Neural cell (in vitro differentiated cells): ENCODE measurements around the gene CABP7. TPM values are rescaled to one million over a fixed set of nuclear protein-coding genes. Genes with fewer than 3 reads are reported as not detected.

Experiments
- H2AFZ ChIP-seq: fragments of 200-600, 300-800 bp; sonication (generic), shearing (Covaris generic); 2 replicates; pipeline ENCODE4 v1.6.0; 2014; ENCODE audit warnings: low read depth, mild to moderate bottlenecking, antibody characterized with exemption, low read length, moderate library complexity
- H3F3A ChIP-seq: fragments of 200-600 bp; shearing (Covaris generic); 2 replicates; pipeline ENCODE4 v1.6.1; 2016; ENCODE audit warnings: mild to moderate bottlenecking, moderate library complexity, mixed read lengths, antibody characterized with exemption, low read length; ENCODE audit not compliant: insufficient read depth, poor library complexity, severe bottlenecking
- H3K27ac ChIP-seq: fragments of 200-600, 300-800 bp; sonication (generic), shearing (Covaris generic); 2 replicates; pipeline ENCODE4 v1.5.1; 2014; ENCODE audit warnings: mild to moderate bottlenecking, low read length, moderate library complexity
- H3K27me3 ChIP-seq: fragments of 300-800, 200-600 bp; sonication (generic), shearing (Covaris generic); 2 replicates; pipeline ENCODE4 v1.6.0; 2014; ENCODE audit warnings: mild to moderate bottlenecking, low read depth, low read length, moderate library complexity; ENCODE audit not compliant: insufficient read depth
- H3K36me3 ChIP-seq: fragments of 300-800, 200-600 bp; sonication (generic), shearing (Covaris generic); 2 replicates; pipeline ENCODE4 v1.5.1; 2014; ENCODE audit warnings: mild to moderate bottlenecking, antibody characterized with exemption, low read length, moderate library complexity; ENCODE audit not compliant: insufficient read depth
- H3K4me2 ChIP-seq: fragments of 300-800, 200-600 bp; sonication (generic), shearing (Covaris generic); 2 replicates; pipeline ENCODE4 v1.6.0; 2014; ENCODE audit warnings: mild to moderate bottlenecking, low read length
- H3K4me3 ChIP-seq: fragments of 300-800, 200-600 bp; sonication (generic), shearing (Covaris generic); 2 replicates; pipeline ENCODE4 v1.5.1; 2014; ENCODE audit warnings: mild to moderate bottlenecking, low read length, moderate library complexity
- H3K79me2 ChIP-seq: fragments of 200-600 bp; shearing (Covaris generic); replicated peaks from 2 replicates; pipeline ENCODE4 v1.6.0; 2014; ENCODE audit warnings: mild to moderate bottlenecking, low read length, moderate library complexity; ENCODE audit not compliant: insufficient read depth
- H3K9ac ChIP-seq: fragments of 300-800, 200-600 bp; sonication (generic), shearing (Covaris generic); 2 replicates; pipeline ENCODE4 v1.6.1; 2016; ENCODE audit warnings: mild to moderate bottlenecking, low read length, mixed read lengths
- H3K9me2 ChIP-seq: fragments of 200-600 bp; shearing (Covaris generic); 2 replicates; pipeline ENCODE4 v1.6.1; 2016; ENCODE audit warnings: mild to moderate bottlenecking, low read length, mixed read lengths; ENCODE audit not compliant: insufficient read depth
- H3K9me3 ChIP-seq: fragments of 200-600, 300-800 bp; sonication (generic), shearing (Covaris generic); 2 replicates; pipeline ENCODE4 v1.6.1; 2016; ENCODE audit warnings: mild to moderate bottlenecking, mixed run types, low read length, moderate library complexity, mixed read lengths
- H4K20me1 ChIP-seq: fragments of 200-600 bp; shearing (Covaris generic); 2 replicates; pipeline ENCODE4 v1.6.1; 2016; ENCODE audit warnings: mild to moderate bottlenecking, mixed run types; ENCODE audit not compliant: insufficient read depth
- EP300 ChIP-seq: fragments of 450-650 bp; conservative IDR thresholded peaks from 2 replicates; pipeline ENCODE4 v1.6.1; 2014; ENCODE audit warnings: antibody characterized with exemption, mild to moderate bottlenecking, moderate library complexity; ENCODE audit not compliant: poor library complexity, severe bottlenecking
- EZH2 ChIP-seq: fragments of 200-600, 300-800 bp; shearing (Covaris generic), sonication (generic); IDR thresholded peaks from 2 replicates; pipeline ENCODE4 v1.6.1; 2014; ENCODE audit warnings: antibody characterized with exemption, low read length, borderline replicate concordance, mild to moderate bottlenecking; ENCODE audit not compliant: insufficient read depth, poor library complexity, severe bottlenecking
- MXI1 ChIP-seq: fragments of 450-650 bp; conservative IDR thresholded peaks from 2 replicates; pipeline ENCODE4 v1.6.1; 2014; ENCODE audit warnings: antibody characterized with exemption, mild to moderate bottlenecking; ENCODE audit not compliant: poor library complexity, severe bottlenecking
- POLR2AphosphoS5 ChIP-seq: IDR thresholded peaks from 2 replicates; pipeline ENCODE4 v1.6.1; 2012
- RAD21 ChIP-seq: fragments of 450-650 bp; conservative IDR thresholded peaks from 2 replicates; pipeline ENCODE4 v1.6.1; 2014; ENCODE audit warnings: antibody characterized with exemption, mild to moderate bottlenecking, moderate library complexity
- SMC3 ChIP-seq: fragments of 450-650 bp; conservative IDR thresholded peaks from 2 replicates; pipeline ENCODE4 v1.6.1; 2014; ENCODE audit warnings: antibody characterized with exemption, mild to moderate bottlenecking, moderate library complexity; ENCODE audit not compliant: poor library complexity
- TAF1 ChIP-seq: IDR thresholded peaks from 2 replicates; pipeline ENCODE4 v1.6.1; 2012; ENCODE audit warnings: low read depth
- polyA plus RNA-seq: library from polyadenylated mRNA; depleted of rRNA; stranded (reverse); fragments of >200 nt; gene quantifications from 2 replicates; pipeline ENCODE4 v1.2.3, GENCODE V29; 2014
- TF ChIP-seq, protein P1 (sequence below): fragments of 450-650 bp; IDR thresholded peaks from 2 replicates; pipeline ENCODE4 v1.5.1; 2014; ENCODE audit warnings: antibody characterized with exemption, mild to moderate bottlenecking, moderate library complexity; ENCODE audit not compliant: poor library complexity, severe bottlenecking
- TF ChIP-seq, protein P2 (sequence below): IDR thresholded peaks from 2 replicates; pipeline ENCODE4 v1.6.1; 2012; ENCODE audit warnings: borderline replicate concordance

CABP7 gene
- polyA plus RNA-seq, 1 donor from 2014 or later, result 0.67 TPM

DNA sequence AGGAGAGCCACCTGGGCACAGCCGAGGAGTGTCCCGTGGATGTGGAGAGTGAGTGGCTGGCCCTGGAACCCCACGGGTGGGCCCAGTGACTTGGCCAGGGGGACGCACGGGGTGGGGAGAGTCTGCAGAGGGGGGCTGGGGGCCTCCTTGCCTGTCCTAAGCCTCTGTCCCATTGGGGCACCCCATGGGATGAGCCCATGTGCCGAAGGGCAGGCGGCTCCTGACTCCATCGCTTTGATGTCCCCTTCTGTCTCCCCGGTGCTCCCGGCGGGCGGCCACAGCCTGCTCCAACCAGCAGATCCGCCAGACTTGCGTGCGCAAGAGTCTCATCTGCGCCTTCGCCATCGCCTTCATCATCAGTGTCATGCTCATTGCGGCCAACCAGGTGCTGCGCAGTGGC lies 9.4 kb downstream of the CABP7 start:
- H3K4me2 ChIP-seq, result no peak overlapping the region
- H4K20me1 ChIP-seq, result no peaks in the 10 kb centered on the region
- no peak overlapping the region for H2AFZ ChIP-seq
- H3F3A ChIP-seq, result no peaks in the 10 kb centered on the region
- no peaks in the 10 kb centered on the region for H3K36me3 ChIP-seq
- no peak overlapping the region for H3K9ac ChIP-seq
- no peak overlapping the region for H3K27ac ChIP-seq
- H3K9me3 ChIP-seq, result no peaks in the 10 kb centered on the region
- H3K27me3 ChIP-seq, result no peaks in the 10 kb centered on the region
- H3K79me2 ChIP-seq, result no peaks in the 10 kb centered on the region
- no peak overlapping the region for H3K4me3 ChIP-seq
- no peaks in the 10 kb centered on the region for H3K9me2 ChIP-seq
- TF ChIP-seq, protein P1, sequence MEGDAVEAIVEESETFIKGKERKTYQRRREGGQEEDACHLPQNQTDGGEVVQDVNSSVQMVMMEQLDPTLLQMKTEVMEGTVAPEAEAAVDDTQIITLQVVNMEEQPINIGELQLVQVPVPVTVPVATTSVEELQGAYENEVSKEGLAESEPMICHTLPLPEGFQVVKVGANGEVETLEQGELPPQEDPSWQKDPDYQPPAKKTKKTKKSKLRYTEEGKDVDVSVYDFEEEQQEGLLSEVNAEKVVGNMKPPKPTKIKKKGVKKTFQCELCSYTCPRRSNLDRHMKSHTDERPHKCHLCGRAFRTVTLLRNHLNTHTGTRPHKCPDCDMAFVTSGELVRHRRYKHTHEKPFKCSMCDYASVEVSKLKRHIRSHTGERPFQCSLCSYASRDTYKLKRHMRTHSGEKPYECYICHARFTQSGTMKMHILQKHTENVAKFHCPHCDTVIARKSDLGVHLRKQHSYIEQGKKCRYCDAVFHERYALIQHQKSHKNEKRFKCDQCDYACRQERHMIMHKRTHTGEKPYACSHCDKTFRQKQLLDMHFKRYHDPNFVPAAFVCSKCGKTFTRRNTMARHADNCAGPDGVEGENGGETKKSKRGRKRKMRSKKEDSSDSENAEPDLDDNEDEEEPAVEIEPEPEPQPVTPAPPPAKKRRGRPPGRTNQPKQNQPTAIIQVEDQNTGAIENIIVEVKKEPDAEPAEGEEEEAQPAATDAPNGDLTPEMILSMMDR, result no peak
- TF ChIP-seq TAF1 (no peak), EP300 (no peak), POLR2AphosphoS5 (no peak), EZH2 (no peak), SMC3 (no peak), MXI1 (no peak), RAD21 (no peak)
- TF ChIP-seq, protein P2, sequence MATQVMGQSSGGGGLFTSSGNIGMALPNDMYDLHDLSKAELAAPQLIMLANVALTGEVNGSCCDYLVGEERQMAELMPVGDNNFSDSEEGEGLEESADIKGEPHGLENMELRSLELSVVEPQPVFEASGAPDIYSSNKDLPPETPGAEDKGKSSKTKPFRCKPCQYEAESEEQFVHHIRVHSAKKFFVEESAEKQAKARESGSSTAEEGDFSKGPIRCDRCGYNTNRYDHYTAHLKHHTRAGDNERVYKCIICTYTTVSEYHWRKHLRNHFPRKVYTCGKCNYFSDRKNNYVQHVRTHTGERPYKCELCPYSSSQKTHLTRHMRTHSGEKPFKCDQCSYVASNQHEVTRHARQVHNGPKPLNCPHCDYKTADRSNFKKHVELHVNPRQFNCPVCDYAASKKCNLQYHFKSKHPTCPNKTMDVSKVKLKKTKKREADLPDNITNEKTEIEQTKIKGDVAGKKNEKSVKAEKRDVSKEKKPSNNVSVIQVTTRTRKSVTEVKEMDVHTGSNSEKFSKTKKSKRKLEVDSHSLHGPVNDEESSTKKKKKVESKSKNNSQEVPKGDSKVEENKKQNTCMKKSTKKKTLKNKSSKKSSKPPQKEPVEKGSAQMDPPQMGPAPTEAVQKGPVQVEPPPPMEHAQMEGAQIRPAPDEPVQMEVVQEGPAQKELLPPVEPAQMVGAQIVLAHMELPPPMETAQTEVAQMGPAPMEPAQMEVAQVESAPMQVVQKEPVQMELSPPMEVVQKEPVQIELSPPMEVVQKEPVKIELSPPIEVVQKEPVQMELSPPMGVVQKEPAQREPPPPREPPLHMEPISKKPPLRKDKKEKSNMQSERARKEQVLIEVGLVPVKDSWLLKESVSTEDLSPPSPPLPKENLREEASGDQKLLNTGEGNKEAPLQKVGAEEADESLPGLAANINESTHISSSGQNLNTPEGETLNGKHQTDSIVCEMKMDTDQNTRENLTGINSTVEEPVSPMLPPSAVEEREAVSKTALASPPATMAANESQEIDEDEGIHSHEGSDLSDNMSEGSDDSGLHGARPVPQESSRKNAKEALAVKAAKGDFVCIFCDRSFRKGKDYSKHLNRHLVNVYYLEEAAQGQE, result no peak

DNA sequence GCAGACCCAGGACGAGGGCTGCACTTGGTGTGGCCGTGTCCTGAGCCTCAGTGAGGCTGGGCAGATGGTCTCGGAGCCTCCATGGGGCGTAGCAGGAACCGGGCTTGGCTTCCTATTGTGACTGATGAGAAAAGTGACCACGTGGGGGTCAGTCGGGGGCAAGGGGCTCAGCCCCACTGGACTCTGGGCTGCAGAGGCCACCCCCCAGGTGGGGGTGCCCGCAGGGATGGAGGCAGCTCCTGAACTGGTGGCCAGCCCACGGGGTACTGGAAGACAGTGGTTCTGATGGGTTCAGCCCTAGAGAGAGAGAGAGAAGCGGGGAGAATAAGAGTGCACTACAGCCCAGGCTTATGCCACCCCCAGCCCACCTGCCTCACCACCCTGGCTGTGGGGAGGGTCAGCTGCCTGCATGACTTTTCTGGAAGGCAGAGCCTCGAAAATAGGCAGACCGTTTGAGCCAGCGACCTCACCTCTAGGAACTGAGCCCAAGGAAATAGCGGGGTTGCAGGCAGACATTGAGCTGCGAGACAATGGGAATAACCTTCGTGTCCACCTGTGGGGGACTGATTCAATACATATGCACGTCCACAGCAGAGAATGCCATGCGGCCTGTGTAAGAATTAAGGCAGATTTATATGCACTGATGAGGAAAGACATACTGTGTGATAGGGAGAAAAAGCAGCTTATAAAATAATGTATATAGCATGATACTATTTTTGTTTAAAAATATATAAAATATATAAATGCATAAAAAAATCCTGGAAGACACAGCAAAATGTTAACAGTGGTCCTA lies 11.5 kb downstream of the CABP7 start:
- Histone ChIP-seq H3K27ac (no peak overlapping the region), H3K9me3 (no peaks in the 10 kb centered on the region), H3K4me3 (no peak overlapping the region), H3K9ac (no peak overlapping the region), H3F3A (no peaks in the 10 kb centered on the region), H4K20me1 (no peaks in the 10 kb centered on the region), H2AFZ (no peak overlapping the region), H3K9me2 (no peaks in the 10 kb centered on the region), H3K27me3 (no peaks in the 10 kb centered on the region), H3K79me2 (no peaks in the 10 kb centered on the region), H3K36me3 (no peaks in the 10 kb centered on the region), H3K4me2 (no peak overlapping the region)
- TF ChIP-seq EZH2 (no peak), RAD21 (no peak), EP300 (no peak), MXI1 (no peak), SMC3 (no peak), POLR2AphosphoS5 (no peak), TAF1 (no peak)
- TF ChIP-seq, protein P2, result no peak
- TF ChIP-seq, protein P1, result no peak
